GM23338 (cell line): ENCODE results near the gene ZNF860. TPM values are rescaled to one million over a fixed set of nuclear protein-coding genes. Genes with fewer than 3 reads are reported as not detected.
A peak's percentile ranks its signal among the peaks of the same experiment; 100 is the strongest.

Experiments
- ATAC-seq: fragments of 200-7000 bp; cut with Tn5 transposase; 3 replicates; pipeline ENCODE4 v1.9.1; 2020
- DNase-seq: peaks from one replicate; pipeline ENCODE4 v3.0.0-alpha.2; 2015; ENCODE audit warnings: low spot score
- H2AFZ ChIP-seq: fragments of 200-600 bp; sonication (generic); 2 replicates; pipeline ENCODE4 v1.8.0; 2016; ENCODE audit warnings: antibody characterized with exemption, mild to moderate bottlenecking, moderate library complexity
- H3F3A ChIP-seq: fragments of 200-600 bp; sonication (generic); replicated peaks from 2 replicates; pipeline ENCODE4 v1.8.0; 2017; ENCODE audit warnings: antibody characterized with exemption, mixed run types, low read depth
- H3K27ac ChIP-seq: fragments of 200-600 bp; sonication (generic); 2 replicates; pipeline ENCODE4 v1.6.1; 2016; ENCODE audit warnings: low read depth
- H3K27me3 ChIP-seq: fragments of 200-600 bp; sonication (generic); 2 replicates; pipeline ENCODE4 v1.8.0; 2016; ENCODE audit warnings: mild to moderate bottlenecking, mixed run types, moderate library complexity; ENCODE audit not compliant: insufficient read depth
- H3K36me3 ChIP-seq: fragments of 200-600 bp; sonication (generic); 2 replicates; pipeline ENCODE4 v1.8.0; 2016; ENCODE audit warnings: mild to moderate bottlenecking; ENCODE audit not compliant: insufficient read depth
- H3K4me1 ChIP-seq: fragments of 200-600 bp; sonication (generic); 2 replicates; pipeline ENCODE4 v1.8.0; 2016; ENCODE audit warnings: mild to moderate bottlenecking, moderate library complexity; ENCODE audit not compliant: insufficient read depth
- H3K4me2 ChIP-seq: fragments of 200-600 bp; sonication (generic); 2 replicates; pipeline ENCODE4 v1.7.1; 2017; ENCODE audit warnings: mixed run types
- H3K4me3 ChIP-seq: fragments of 200-600 bp; sonication (generic); 2 replicates; pipeline ENCODE4 v1.6.1; 2016; ENCODE audit warnings: mixed run types
- H3K79me2 ChIP-seq: fragments of 200-600 bp; sonication (generic); replicated peaks from 2 replicates; pipeline ENCODE4 v1.8.0; 2017; ENCODE audit warnings: mild to moderate bottlenecking; ENCODE audit not compliant: insufficient read depth
- H3K9me2 ChIP-seq: fragments of 200-600 bp; sonication (generic); 2 replicates; pipeline ENCODE4 v1.8.0; 2017; ENCODE audit not compliant: insufficient read depth
- H4K20me1 ChIP-seq: fragments of 200-600 bp; sonication (generic); replicated peaks from 2 replicates; pipeline ENCODE4 v1.8.0; 2017; ENCODE audit warnings: mild to moderate bottlenecking; ENCODE audit not compliant: insufficient read depth
- H3K27ac Mint-ChIP-seq: 2 replicates; pipeline ENCODE4 v1.8.0; 2020; ENCODE audit warnings: inconsistent platforms, mild to moderate bottlenecking, moderate library complexity, mixed read lengths
- H3K27me3 Mint-ChIP-seq: 3 replicates; pipeline ENCODE4 v1.8.0; 2022; ENCODE audit warnings: low read depth, mild to moderate bottlenecking, moderate library complexity, mixed read lengths, inconsistent platforms; ENCODE audit not compliant: insufficient read depth, poor library complexity
- H3K36me3 Mint-ChIP-seq: 3 replicates; pipeline ENCODE4 v1.8.0; 2021; ENCODE audit warnings: low read depth, mild to moderate bottlenecking, inconsistent platforms, moderate library complexity, mixed read lengths
- H3K4me1 Mint-ChIP-seq: 3 replicates; pipeline ENCODE4 v1.8.0; 2020; ENCODE audit warnings: mild to moderate bottlenecking, inconsistent platforms, mixed read lengths
- H3K4me3 Mint-ChIP-seq: 3 replicates; pipeline ENCODE4 v1.8.0; 2021; ENCODE audit warnings: moderate library complexity, mild to moderate bottlenecking, inconsistent platforms, mixed read lengths
- H3K9me3 Mint-ChIP-seq: 3 replicates; pipeline ENCODE4 v1.8.0; 2020; ENCODE audit warnings: moderate library complexity, mild to moderate bottlenecking, inconsistent platforms, mixed read lengths
- CREB1 ChIP-seq: fragments of 250-450 bp; sonication (Bioruptor Pico); IDR thresholded peaks from 2 replicates; pipeline ENCODE4 v1.5.0; 2020; ENCODE audit warnings: low read depth, mild to moderate bottlenecking, moderate library complexity
- JUNB ChIP-seq: IDR thresholded peaks from one replicate; pipeline ENCODE4 v1.6.1; 2016; ENCODE audit warnings: antibody characterized with exemption; ENCODE audit not compliant: unreplicated experiment
- polyA plus RNA-seq: library from polyadenylated mRNA; unstranded; fragments of >200 nt; fragmentation: Nextera tagmentation; extraction: Ambion mirVana; gene quantifications from 2 replicates; pipeline ENCODE4 v1.2.1, GENCODE V29; 2016
- total RNA-seq: library from RNA; depleted of rRNA; stranded (reverse); fragments of >200 nt; shearing (Covaris generic); gene quantifications from 2 replicates; pipeline ENCODE4 v1.2.3, GENCODE V29; 2014
- TF ChIP-seq, protein P1 (sequence below), 2 experiments: fragments of 200-600 bp in 1 of 2; sonication (generic) in 1 of 2; conservative IDR thresholded peaks; 2 replicates each; pipeline versions ENCODE4 v1.5.1 to v1.6.1; 2016 to 2017; ENCODE audit warnings: antibody characterized with exemption in 2 of 2, low read depth in 2 of 2, mild to moderate bottlenecking in 2 of 2, moderate library complexity in 1 of 2
- TF ChIP-seq, protein P2 (sequence below): fragments of 250-450 bp; sonication (Bioruptor Pico); IDR thresholded peaks from 2 replicates; pipeline ENCODE4 v1.5.0; 2020; ENCODE audit warnings: mild to moderate bottlenecking, moderate library complexity

Gene ZNF860
- total and polyA plus RNA-seq, 2 experiments from 2014 or later, result 5.2 to 12.4 TPM

DNA sequence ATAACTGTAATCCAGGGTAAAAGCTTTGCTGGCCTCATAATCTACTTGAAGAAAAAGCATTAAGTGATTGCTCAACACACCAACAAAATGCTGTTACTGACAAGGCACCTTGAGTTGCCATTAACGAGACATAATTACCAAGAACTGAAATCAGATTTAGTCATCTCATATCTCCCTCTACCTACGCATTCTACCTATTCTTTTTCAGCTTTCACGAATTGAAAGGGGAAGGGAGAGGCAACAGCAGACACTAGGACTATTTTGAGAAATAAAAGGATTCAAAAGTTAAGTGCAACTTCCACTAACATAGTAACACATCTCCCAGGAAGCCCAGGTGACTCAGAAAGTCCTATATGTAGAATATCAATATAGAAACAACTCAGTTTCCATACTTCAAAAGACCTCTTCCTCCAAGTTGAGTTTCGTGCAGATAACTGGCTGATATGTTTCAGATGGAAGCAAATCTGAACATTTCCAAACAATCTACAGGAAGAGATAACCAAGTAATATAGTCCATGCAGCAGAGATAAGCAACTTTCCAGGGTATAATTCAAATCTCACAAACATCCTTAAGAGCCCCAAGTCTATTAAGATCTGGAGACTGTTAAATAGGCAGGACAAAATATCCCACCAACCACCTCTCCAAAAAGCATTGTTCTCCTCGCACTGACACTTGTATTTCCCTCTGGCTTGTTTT is 2.4 kb upstream of the ZNF860 start:
- Mint-ChIP-seq H3K4me1 (peaks cover 54% of the 10 kb centered on the region), H3K27me3 (peaks cover 17% of the 10 kb centered on the region), H3K27ac (no peak overlapping the region), H3K36me3 (peaks cover 34% of the 10 kb centered on the region), H3K9me3 (no peaks in the 10 kb centered on the region), H3K4me3 (peak overlapping the region; percentile 89)
- no peak for ATAC-seq
- Histone ChIP-seq H3K4me2 (peak overlapping the region; percentile 98), H3K9me2 (no peaks in the 10 kb centered on the region), H4K20me1 (peaks cover 15% of the 10 kb centered on the region; the same call in 1 of the 2 replicates), H3K27me3 (no peaks in the 10 kb centered on the region), H3F3A (0 out of 2 replicates have a peak, but pooled peaks cover 2% of the 10 kb centered on the region), H3K4me3 (peak overlapping the region; percentile 95), H3K4me1 (peaks cover 46% of the 10 kb centered on the region), H2AFZ (no peak overlapping the region), H3K27ac (no peak overlapping the region), H3K36me3 (0 out of 2 replicates have a peak, but pooled peaks cover 5% of the 10 kb centered on the region), H3K79me2 (peaks cover 82% of the 10 kb centered on the region)
- TF ChIP-seq, protein P1, sequence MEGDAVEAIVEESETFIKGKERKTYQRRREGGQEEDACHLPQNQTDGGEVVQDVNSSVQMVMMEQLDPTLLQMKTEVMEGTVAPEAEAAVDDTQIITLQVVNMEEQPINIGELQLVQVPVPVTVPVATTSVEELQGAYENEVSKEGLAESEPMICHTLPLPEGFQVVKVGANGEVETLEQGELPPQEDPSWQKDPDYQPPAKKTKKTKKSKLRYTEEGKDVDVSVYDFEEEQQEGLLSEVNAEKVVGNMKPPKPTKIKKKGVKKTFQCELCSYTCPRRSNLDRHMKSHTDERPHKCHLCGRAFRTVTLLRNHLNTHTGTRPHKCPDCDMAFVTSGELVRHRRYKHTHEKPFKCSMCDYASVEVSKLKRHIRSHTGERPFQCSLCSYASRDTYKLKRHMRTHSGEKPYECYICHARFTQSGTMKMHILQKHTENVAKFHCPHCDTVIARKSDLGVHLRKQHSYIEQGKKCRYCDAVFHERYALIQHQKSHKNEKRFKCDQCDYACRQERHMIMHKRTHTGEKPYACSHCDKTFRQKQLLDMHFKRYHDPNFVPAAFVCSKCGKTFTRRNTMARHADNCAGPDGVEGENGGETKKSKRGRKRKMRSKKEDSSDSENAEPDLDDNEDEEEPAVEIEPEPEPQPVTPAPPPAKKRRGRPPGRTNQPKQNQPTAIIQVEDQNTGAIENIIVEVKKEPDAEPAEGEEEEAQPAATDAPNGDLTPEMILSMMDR (conservative IDR thresholded peaks at IDR 0.05; ENCODE audit: low read depth in 2 of 2), result no peak
- no peak for TF ChIP-seq CREB1 (CRISPR knock-in tag)
- TF ChIP-seq, protein P2, sequence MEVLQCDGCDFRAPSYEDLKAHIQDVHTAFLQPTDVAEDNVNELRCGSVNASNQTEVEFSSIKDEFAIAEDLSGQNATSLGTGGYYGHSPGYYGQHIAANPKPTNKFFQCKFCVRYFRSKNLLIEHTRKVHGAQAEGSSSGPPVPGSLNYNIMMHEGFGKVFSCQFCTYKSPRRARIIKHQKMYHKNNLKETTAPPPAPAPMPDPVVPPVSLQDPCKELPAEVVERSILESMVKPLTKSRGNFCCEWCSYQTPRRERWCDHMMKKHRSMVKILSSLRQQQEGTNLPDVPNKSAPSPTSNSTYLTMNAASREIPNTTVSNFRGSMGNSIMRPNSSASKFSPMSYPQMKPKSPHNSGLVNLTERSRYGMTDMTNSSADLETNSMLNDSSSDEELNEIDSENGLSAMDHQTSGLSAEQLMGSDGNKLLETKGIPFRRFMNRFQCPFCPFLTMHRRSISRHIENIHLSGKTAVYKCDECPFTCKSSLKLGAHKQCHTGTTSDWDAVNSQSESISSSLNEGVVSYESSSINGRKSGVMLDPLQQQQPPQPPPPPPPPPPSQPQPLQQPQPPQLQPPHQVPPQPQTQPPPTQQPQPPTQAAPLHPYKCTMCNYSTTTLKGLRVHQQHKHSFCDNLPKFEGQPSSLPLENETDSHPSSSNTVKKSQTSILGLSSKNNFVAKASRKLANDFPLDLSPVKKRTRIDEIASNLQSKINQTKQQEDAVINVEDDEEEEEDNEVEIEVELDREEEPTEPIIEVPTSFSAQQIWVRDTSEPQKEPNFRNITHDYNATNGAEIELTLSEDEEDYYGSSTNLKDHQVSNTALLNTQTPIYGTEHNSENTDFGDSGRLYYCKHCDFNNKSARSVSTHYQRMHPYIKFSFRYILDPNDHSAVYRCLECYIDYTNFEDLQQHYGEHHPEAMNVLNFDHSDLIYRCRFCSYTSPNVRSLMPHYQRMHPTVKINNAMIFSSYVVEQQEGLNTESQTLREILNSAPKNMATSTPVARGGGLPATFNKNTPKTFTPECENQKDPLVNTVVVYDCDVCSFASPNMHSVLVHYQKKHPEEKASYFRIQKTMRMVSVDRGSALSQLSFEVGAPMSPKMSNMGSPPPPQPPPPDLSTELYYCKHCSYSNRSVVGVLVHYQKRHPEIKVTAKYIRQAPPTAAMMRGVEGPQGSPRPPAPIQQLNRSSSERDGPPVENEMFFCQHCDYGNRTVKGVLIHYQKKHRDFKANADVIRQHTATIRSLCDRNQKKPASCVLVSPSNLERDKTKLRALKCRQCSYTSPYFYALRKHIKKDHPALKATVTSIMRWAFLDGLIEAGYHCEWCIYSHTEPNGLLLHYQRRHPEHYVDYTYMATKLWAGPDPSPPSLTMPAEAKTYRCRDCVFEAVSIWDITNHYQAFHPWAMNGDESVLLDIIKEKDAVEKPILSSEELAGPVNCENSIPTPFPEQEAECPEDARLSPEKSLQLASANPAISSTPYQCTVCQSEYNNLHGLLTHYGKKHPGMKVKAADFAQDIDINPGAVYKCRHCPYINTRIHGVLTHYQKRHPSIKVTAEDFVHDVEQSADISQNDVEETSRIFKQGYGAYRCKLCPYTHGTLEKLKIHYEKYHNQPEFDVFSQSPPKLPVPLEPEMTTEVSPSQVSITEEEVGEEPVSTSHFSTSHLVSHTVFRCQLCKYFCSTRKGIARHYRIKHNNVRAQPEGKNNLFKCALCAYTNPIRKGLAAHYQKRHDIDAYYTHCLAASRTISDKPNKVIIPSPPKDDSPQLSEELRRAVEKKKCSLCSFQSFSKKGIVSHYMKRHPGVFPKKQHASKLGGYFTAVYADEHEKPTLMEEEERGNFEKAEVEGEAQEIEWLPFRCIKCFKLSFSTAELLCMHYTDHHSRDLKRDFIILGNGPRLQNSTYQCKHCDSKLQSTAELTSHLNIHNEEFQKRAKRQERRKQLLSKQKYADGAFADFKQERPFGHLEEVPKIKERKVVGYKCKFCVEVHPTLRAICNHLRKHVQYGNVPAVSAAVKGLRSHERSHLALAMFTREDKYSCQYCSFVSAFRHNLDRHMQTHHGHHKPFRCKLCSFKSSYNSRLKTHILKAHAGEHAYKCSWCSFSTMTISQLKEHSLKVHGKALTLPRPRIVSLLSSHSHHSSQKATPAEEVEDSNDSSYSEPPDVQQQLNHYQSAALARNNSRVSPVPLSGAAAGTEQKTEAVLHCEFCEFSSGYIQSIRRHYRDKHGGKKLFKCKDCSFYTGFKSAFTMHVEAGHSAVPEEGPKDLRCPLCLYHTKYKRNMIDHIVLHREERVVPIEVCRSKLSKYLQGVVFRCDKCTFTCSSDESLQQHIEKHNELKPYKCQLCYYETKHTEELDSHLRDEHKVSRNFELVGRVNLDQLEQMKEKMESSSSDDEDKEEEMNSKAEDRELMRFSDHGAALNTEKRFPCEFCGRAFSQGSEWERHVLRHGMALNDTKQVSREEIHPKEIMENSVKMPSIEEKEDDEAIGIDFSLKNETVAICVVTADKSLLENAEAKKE, result no peak
- no peak for TF ChIP-seq JUNB
- DNase-seq, result no peak
